Activated CD8-positive, alpha-beta memory T cell treated with anti-CD3 and anti-CD28 coated beads, Interleukin-2, amount 50 U/mL, for 24 hours (primary cell): ENCODE data around the gene SETD7.

Source experiments
- DNase-seq: peaks from one replicate; pipeline ENCODE4 v3.0.0-alpha.2; 2020; ENCODE audit errors: extremely low read depth

SETD7 gene

DNA sequence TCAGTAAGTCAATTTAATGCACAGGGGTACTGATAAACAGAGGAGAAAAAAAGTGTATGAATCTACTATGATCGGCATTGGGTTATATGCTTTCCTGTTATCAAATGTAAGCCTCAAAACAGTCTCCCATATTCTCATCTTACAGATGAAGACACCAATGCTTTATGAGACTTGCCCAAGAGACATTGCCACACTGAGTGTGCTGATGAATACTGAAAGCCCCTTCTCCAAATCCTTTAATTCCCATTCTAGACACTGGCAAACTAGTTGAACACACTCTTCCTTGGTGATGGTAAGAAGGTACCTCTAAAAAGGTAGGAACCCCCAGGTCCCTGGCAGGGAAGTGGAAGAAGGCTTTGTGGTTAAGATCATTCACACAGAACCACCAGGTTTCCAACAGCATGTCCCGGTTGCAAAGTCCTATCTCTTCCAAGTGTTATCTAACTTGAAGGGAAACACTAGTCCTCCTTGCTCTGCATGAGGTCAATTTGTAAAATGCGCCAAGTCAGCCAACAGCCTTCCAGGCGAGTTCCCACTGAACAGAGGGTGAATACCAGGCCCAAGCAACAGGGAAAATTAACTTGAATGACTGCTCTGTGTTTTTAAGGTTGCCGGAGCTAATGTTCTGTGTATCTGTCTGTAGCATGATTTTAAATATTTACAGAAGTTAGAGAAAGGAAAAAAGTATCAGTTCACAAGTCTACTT lies 5.1 kb downstream of the SETD7 start:
- no peak for DNase-seq

DNA sequence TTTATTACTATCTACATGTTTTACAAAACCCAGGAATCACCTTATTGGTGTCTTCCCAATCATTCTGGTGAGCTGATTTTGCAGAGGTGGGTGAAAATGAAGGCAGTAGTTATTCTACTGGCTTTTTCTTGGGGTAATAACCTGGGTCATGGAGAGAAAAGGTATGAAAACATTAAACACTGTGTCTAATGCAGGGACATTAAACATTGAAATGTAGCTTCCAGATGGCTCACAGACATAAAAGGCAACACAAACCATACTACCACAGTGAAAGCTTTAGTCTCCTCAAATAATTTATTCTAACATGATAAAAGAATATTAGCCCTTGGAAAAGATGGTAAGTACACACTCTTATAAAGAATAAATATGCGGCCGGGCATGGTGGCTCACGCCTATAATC lies 8.0 kb downstream of the SETD7 start:
- no peak for DNase-seq

DNA sequence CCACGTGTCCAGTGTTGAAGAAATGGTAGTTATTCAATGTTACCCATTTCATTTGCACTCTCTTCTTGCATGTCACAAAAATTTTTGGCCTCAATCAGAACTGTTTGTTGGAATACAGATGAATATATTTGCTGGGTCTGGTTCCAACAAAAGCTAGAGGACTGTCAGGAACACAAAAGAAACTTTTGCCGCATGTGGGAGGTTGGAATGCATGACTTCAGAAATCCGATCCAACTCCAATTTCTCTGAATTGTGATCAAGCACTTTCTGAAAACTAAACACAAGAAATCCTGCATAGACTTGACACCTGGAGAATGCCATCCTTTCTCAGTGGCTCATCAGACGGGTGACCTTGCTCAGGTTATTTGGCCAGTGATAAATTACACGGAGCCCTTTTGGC lies 15.4 kb downstream of the SETD7 start:
- DNase-seq: no peak

DNA sequence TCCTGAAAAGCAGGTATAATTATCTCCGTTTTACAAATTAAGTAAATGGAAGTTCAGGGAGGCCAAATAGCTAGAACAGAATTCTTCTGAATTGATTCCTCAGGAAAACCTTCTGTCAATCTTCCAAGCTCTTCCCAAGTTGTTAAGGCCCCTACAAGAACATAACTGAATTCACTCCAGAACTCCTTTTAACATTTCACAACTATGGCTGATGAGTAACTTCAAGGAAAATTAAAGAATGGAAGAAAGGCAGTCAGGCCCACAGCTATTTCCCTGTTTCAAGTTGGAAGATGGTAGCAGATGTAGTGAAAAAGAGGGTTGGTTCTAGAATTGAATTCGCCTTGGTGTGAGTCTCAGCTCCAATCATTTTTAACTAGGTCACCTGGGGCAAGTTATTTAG lies 15.9 kb downstream of the SETD7 start:
- DNase-seq: no peak

DNA sequence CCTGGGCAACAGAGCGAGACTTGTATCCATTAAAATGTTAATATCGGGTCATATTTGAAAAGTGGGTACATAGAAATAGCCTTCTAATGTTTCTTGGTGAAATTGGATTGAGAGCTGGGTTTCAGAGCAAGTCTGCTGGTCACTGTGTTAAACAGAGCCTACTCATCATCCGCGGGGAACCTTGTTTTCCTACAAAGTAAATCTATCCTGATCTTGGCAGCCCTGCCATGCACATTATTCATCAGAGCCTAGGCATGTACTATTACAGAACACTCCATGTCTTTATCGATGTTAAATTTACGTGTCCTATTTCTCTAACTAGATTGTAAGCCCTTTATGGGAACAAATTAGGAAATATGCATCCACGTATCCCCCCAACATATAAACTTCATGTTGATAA lies 18.7 kb downstream of the SETD7 start:
- DNase-seq: no peak

DNA sequence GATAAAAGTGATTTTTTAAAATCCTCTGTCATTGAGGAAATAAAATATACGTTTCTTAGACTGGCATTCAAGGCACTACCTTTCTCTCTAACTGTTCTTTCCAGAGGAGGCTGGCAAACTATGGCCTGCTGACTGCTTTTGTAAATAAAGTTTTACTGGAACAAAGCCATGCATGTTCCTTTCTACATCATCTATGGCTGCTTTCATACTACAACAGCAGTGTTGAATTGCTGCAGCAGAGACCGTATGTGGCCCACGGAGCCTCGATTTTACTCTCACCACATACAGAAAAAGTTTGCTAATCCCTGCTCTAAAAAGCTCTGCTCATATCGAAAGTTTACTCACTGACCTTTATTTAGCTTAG lies 20.2 kb downstream of the SETD7 start:
- DNase-seq: no peak

DNA sequence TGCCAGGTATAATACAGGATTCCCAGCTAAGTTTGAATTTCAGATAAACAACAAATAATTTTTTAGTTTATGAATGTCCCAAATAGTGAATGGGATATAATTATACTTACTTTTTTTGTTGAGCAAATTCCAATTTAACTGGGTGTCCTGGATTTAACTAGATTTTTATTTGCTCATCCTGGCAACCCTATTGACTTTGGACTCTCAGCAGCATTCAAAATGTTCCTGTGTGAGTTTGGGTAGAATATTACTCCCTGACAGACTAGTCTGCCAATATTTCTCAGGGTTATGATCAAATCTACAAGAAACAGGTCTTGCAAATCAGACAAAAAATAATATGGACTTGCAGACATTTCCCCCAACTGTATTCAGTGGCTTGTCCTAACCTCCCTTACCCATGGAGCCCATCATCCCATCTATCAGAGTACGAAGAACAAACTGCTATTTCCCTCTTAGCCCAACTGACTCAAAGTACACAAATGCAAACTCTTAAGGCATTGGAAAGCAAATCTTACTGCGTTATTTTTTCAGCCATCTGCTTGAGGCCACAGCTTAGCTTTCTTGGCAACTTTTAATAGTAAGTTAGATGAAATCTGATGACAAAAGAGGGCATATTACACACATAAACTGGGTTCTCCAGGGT lies 20.7 kb downstream of the SETD7 start:
- DNase-seq: no peak

DNA sequence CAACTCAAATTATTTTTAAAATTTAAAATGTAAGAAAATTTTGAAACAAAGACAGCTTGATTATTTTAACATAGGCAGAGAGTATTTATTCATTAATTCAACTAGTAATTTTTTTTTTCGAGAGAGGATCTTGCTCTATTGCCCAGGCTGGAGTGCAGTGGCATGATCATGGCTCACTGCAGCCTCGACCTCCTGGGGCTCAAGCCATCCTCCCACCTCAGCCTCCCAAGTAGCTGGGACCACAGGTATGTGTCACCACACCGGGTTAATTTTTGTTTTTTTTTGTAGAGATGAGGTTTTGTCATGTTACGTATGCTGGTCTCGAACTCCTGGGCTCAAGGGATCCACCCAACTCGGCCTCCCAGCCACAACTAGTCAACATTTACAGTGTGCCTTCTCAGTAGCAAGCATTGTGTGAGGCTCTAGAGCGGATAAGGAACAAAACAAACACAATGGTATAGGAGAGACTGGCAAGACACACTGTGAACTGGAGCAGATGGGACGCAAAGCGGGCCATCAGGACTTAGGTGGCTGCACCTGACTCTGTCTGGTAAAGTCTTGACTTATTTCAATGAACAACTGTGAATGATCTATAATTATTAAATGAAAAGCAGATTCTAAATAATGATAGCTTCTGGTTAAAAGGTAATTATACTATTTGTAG lies 21.6 kb downstream of the SETD7 start:
- no peak for DNase-seq

DNA sequence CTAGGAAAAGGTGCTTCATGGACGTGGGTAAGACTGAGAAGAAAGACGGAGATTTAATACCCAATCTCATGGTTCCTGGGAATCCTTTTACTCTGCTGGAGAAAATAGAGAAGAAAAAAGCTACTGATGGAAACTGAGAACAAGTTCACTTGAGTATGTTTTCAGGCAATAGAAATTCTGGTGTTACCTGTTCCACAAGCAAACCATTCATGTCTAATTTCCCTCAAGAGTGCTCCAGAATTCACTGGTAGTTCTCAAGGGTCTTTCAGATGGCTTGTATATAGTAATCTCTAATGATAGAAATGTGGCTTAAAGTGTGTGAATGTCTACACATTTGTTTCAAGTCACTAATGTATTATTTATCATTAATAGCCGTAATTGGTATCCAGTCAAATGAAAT lies 22.5 kb downstream of the SETD7 start:
- DNase-seq: no peak

DNA sequence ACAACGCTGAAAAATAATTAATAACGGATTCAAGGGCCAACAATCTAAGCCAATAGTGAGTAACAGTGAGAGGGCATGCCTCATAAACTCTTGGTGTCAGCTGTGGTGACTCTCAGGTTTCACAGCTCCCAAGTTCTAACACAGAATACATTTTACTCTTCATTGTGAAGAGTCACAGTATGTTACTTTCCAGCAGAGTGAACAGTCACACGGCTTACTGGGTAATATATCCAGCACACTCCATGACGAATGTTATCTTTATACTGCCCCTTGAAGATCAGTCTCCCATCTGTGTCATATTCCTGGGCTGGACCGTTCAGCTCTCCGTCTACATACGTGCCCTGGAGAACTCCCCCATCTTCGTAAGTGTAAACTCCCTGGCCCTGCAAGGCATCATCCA lies 23.1 kb downstream of the SETD7 start:
- no peak for DNase-seq

DNA sequence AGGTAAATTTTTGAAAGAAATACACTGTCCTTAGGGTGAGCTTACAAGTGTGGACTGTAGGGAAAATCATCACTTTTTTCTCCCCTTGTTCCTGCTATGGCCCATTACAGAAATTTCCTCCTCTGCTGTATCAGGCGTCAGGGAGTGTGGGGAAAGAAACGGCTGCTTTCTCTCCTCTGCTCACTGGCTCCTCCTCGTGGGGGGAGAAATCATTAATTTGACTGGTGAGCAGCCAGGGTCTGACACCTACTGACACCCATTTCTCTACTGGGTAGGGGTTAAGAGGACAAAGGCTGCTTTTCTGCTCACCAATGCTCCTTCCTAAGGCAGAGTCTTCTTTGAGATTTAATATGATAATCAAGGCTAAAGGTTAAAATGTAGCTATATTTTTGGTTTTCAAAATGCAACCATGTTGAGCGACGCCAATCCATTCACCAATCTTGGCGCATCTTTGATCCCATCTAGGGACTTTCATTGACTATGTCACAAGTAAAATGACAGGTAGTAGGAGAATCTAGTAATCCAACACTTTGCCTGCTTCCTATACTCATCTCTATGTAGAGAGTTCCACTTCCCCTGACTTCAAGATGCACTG lies 25.1 kb downstream of the SETD7 start:
- DNase-seq: no peak

DNA sequence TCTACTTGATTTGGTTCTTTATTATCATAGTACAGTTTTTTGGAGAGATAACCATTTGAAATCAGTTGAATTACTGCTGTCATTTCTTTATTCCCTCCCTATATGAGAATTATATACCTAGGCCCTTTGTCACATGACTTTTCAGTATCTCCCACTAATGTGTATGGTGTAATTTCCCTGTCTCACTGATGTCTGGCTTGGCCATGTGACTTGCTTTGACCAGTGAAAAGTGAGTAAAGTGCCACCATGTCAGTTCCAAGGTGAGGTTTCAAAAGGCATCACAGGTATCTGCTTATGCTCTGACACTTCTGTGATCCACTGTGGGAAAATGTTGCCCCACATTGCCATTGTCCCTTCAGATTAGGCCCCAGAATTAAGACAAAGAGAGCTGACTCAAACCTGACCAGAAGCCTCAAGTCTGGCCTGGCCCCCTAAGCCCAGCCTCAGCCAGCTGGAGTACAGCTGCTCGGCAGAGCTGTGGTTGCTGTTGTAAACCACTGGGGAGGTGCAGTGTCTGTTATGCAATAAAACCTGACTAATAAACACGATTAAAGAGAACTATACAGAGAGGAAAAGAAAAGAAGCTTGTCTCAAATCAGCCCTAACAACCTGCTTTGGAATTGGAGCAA lies 27.5 kb downstream of the SETD7 start:
- DNase-seq: no peak

DNA sequence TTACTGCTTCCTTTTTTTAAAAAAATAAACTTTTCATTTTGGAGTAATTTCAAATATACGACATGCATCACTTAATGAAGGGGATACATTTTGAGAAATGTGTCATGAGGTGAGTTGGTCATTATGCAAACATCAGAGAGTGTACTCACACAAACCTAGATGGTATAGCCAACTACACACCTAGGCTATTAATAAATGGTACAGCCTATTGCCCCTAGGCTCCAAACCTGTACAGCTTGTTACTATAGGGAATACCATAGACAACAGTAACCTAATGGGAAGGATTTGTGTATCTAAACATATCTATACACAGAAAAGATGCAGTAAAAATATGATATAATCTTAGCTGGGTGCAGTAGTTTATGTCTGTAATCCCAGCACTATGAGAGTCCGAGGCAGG lies 29.1 kb downstream of the SETD7 start:
- no peak for DNase-seq

DNA sequence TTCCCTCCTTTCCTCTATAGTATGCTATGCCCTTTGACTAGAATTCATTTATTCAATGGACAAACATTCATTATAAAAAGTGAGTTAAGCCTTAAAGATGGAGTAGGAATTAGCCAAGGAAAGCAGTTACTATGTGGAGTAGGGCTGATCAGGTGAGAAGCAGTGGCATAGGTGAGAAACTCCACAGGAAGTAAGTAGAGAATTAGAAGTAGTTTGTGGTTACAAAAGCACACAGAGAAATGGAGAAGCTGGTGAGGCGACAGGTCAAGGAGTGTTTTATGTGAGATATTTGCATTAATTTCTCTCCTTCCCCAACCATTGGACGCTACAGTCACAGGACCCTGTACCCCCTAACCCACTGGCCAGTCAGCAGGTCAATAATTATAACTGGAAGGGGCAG lies 30.6 kb downstream of the SETD7 start:
- DNase-seq: no peak

DNA sequence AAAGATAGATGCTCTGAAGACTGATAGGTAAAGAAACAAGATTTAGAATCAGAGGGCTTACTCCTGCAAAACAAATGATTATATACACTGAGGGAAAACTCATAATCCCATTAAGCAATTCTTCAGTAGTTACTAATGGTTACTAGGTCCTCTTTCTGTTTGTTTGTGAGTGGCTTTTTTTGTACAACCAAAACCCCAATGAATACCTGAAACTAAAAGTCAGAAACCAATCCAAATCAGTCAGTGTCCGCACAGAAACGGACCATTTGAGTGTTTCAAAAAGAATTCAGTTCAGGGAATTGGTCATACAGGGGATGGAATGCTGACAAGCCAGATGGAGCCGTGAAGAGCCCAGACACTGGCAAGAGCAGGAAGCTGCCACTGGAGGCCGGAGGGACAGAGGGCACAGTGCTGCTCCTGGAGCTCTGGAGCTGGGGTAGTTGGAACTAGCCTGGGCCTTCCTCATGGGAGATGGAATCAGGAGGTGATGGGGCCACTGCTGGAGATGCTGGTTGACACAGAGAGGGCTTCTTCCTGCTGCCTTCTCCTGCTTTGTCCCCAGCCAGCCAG lies 31.9 kb downstream of the SETD7 start:
- DNase-seq: no peak

DNA sequence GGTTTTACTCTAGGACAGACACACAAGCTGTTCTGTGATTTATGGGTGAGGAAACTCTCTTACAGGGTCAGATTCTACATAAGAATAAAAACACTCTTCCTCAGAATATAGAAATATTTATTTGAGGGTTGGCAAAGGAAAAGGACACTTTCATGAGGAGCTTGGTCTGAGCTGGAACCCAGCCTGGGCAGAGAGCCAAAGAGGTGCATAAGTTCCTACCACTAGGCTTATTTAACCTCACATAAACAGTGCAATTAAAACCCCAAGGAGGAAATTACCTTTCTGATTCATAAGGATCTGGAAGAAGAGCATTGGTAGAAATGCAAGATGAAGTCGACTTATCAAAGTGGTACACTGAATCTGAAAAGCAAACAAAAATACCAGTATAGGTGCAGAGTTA lies 32.9 kb downstream of the SETD7 start:
- no peak for DNase-seq

DNA sequence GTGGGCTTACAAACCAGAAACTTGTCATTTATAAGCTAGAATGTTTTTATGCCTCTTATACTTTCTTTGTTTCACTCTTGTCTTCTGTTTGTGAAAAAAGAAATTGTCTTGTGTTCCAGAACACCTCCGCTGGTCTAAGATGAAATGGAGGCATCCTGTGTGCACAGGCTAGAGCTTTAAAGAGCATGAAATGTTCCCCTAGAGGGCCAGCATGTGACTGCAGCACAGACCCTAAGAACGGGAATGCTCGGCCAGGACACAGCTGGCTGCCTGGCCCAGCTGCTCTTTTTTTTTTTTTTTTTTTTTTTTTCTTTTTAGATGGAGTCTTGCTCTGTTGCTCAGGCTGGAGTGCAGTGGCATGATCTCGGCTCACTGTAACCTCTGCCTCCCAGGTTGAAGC lies 33.6 kb downstream of the SETD7 start:
- DNase-seq: no peak

DNA sequence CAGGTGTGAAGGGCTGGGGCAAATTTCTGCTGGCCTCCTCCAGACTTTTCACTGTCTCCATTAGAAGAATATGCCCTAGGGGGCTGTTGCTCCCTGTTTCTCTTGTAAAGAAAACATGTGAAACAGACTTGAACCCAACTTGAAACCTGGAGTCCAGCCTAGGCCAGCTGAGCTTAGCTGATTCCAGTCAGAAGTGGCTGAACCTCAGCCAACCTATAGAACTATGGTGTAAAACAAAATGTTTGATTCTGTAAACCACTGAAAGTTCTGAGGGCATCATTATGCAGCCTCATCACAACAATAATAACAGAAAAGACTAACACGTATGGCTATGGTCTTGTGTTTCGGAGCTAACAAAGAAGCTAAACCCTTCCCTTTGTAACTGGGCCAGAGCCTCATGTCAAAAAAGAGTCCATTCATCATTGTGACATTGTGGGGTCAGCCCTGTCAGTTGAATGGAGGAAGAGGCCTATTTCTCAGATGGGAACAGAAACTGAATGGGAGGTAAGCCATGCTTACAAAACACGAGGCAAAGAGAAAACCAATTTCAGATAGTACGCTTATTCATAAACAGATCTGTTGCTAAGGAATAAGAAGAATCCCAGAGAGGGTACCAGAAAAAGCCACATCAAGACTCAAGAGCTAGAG lies 34.1 kb downstream of the SETD7 start:
- DNase-seq: no peak

DNA sequence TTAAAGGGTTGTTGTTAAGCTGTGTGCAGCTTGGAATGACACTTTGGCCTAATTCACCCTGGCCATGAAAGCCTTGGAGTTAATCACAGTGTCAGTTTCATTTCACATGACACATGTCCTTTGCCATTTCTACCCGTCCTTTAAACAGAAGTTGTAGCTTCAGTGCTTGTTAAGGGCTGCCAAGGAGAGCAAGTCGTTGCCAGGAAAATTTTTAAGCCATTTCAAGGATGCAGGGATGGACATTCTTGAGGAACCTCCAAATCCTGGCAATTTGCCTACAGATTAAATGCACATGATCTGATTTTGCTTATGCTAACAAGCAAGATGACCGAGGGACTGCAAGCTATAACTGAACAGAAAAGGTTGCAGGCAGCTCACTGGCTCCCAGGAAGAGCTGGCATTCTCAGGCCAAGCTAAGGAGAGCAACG lies 40.5 kb downstream of the SETD7 start:
- DNase-seq: no peak

DNA sequence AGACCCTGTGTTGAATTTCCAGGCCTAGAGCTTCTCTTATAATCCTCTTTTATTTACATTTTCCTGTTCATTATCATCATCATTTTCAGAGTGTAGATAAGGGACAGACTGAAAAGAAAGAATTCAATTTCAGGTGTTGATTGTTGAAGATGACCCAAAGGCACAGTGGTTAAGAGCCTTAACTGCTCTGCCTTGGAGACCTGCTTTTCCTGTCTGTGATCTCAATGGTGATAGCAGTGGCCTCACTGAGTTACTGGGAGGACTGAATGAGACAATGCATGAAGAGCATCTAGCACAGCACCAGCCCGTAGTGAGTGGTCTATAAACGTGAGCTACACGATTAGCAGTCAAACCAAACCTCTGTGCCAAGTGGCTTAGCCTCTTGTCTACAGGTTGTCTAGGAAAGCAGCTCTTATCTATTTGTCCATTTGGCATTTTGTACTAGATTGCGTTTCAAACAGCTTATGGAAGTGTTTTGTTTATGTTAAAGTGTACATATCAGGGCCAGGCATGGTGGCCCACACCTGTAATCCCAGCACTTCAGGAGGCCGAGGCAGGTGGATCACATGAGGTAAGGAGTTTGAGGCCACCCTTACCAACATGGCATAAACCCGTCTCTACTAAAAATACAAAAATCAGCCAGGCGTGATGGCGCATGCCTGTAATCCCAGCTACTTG lies 41.5 kb downstream of the SETD7 start:
- no peak for DNase-seq

DNA sequence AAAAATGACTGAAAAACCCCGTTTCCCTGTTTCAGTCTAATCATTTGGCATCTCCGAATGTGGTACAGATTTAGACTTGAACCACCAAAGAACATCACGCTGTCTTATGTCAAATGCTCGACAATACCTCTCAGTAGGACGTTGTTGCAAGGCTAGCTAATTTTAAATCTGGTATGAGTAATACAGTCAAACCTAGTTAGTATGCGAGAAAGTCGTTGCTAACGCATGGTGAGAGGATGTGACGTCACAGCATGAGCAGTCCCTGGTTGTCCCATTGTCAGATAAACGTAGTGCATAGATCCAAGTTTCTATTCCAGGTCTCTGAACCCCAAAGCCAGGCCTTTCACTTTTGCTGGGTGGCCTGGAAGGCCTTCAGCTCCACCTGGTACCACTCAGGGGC lies 44.7 kb downstream of the SETD7 start:
- no peak for DNase-seq
